WERI-Rb-1 (cell line): ENCODE data around the gene KCNB1.
"Not testable (repeated sequence)": the region's sequence is repeated elsewhere in the genome, so short reads cannot be mapped to it uniquely, and the experiment has no call there.

Experiments used
- DNase-seq: peaks from one replicate; pipeline ENCODE4 v3.0.0-alpha.2; 2020
- H3K27ac ChIP-seq: fragments of 250-450 bp; sonication (Bioruptor Pico); 2 replicates; pipeline ENCODE4 v1.5.1; 2020; ENCODE audit warnings: mild to moderate bottlenecking, moderate library complexity
- H3K27me3 ChIP-seq: fragments of 250-450 bp; sonication (Bioruptor Pico); 2 replicates; pipeline ENCODE4 v1.5.1; 2021; ENCODE audit warnings: mild to moderate bottlenecking, low read depth, moderate library complexity; ENCODE audit not compliant: insufficient read depth, severe bottlenecking
- H3K36me3 ChIP-seq: fragments of 250-450 bp; sonication (Bioruptor Pico); 2 replicates; pipeline ENCODE4 v1.5.1; 2020; ENCODE audit warnings: mild to moderate bottlenecking, moderate library complexity
- H3K4me3 ChIP-seq: 2 replicates; pipeline ENCODE4 v1.5.1; 2011; ENCODE audit warnings: low read depth, mild to moderate bottlenecking, control low read depth, low read length
- H3K9me3 ChIP-seq: fragments of 250-450 bp; sonication (Bioruptor Pico); 2 replicates; pipeline ENCODE4 v1.5.1; 2021; ENCODE audit warnings: mild to moderate bottlenecking, moderate library complexity; ENCODE audit not compliant: severe bottlenecking
- TF ChIP-seq, protein P1 (sequence below): IDR thresholded peaks from 2 replicates; pipeline ENCODE4 v1.5.1; 2011; ENCODE audit warnings: low read depth, mild to moderate bottlenecking, control low read depth, inconsistent platforms, low read length

Gene KCNB1

GRCh38 chr20:49316704-49317103, 165.8 kb downstream of the KCNB1 start:
- DNase-seq, result no peak
- no peaks in the 10 kb centered on the region for H3K9me3 ChIP-seq
- H3K4me3 ChIP-seq, result no peak overlapping the region
- no peaks in the 10 kb centered on the region for H3K36me3 ChIP-seq
- peaks cover 19% of the 10 kb centered on the region for H3K27me3 ChIP-seq
- TF ChIP-seq, protein P1, sequence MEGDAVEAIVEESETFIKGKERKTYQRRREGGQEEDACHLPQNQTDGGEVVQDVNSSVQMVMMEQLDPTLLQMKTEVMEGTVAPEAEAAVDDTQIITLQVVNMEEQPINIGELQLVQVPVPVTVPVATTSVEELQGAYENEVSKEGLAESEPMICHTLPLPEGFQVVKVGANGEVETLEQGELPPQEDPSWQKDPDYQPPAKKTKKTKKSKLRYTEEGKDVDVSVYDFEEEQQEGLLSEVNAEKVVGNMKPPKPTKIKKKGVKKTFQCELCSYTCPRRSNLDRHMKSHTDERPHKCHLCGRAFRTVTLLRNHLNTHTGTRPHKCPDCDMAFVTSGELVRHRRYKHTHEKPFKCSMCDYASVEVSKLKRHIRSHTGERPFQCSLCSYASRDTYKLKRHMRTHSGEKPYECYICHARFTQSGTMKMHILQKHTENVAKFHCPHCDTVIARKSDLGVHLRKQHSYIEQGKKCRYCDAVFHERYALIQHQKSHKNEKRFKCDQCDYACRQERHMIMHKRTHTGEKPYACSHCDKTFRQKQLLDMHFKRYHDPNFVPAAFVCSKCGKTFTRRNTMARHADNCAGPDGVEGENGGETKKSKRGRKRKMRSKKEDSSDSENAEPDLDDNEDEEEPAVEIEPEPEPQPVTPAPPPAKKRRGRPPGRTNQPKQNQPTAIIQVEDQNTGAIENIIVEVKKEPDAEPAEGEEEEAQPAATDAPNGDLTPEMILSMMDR, result no peak
- no peak overlapping the region for H3K27ac ChIP-seq

DNA sequence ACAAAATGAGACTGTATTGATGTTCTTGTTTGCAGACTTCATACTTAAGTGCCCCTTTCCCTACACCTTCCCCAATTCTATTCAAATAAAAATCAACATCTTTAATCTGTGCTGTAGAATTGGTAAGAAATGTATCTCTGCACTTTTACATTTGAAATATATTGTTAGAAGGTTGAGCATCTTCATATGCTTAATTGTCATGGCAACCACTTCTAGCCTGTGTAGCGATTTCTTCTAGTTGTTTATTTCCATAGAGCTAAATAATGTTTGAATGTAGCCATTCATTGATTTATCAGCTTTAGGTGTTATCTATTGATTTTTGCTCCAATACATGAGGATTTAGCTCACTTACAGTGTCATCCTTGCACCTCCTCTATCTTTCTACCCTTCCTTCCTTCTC, 166.9 kb downstream of the KCNB1 start:
- TF ChIP-seq, protein P1, result no peak
- Histone ChIP-seq H3K27ac (no peak overlapping the region), H3K9me3 (no peaks in the 10 kb centered on the region), H3K4me3 (no peak overlapping the region), H3K27me3 (peaks cover 19% of the 10 kb centered on the region), H3K36me3 (no peaks in the 10 kb centered on the region)
- DNase-seq, result no peak

DNA sequence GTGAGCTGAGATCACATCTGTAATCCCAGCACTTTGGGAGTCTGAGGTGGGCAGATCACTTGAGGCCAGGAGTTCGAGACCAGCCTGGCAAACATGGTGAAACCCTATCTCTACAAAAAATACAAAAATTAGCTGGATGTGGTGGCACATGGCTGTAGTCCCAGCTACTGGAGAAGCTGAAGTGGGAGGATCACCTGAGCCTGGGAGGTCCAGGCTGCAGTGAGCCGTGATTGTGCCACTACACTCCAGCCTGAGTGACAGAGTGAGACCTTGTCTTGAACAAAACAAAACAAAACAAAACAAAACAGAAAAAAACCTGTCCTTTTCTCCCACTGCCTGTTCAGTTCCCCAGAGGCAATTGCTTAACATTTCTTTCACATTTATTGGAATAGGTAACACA, 168.4 kb downstream of the KCNB1 start:
- not testable (repeated sequence) for H3K27ac ChIP-seq, H3K4me3 ChIP-seq, H3K36me3 ChIP-seq, DNase-seq, H3K9me3 ChIP-seq
- peaks cover 14% of the 10 kb centered on the region for H3K27me3 ChIP-seq
